H1 (cell line): ENCODE results near the gene CHTF18. TPM values are rescaled to one million over a fixed set of nuclear protein-coding genes. Genes with fewer than 3 reads are reported as not detected.

Experiments
- CTCF ChIA-PET: fragments of 300-600 bp; sonication (Branson Sonifier 250); formaldehyde crosslinking; loops from one replicate; lab custom pipeline; 2021; ENCODE audit not compliant: partially characterized antibody; lab: Charles Lee
- POLR2A ChIA-PET: fragments of 300-600 bp; sonication (Branson Sonifier 250); formaldehyde crosslinking; loops from one replicate; lab custom pipeline; 2021; ENCODE audit warnings: inconsistent platforms; ENCODE audit not compliant: partially characterized antibody; lab: Charles Lee
- DNase-seq, 2 experiments: peaks; one replicate each; pipeline versions ENCODE4 v3.0.0 to v3.0.0-alpha.2; 2010 to 2022; ENCODE audit warnings: low spot score in 2 of 2, low read depth in 1 of 2, mixed read lengths in 1 of 2
- FAIRE-seq: peaks from 2 replicates; lab custom pipeline; 2011; peaks lifted over from hg19 to GRCh38; lab: Jason Lieb, UNC
- H2AFZ ChIP-seq: 2 replicates; pipeline ENCODE4 v1.8.1; 2012; ENCODE audit warnings: low read length, inconsistent platforms
- H2AK5ac ChIP-seq: 2 replicates; pipeline ENCODE4 v1.6.1; 2013; ENCODE audit warnings: low read depth, low read length
- H2BK120ac ChIP-seq: replicated peaks from 2 replicates; pipeline ENCODE3; 2013; ENCODE audit warnings: low read depth, low read length, inconsistent platforms
- H2BK12ac ChIP-seq: 2 replicates; pipeline ENCODE4 v1.6.1; 2013; ENCODE audit warnings: low read depth, low read length
- H2BK15ac ChIP-seq: 2 replicates; pipeline ENCODE4 v1.6.1; 2013; ENCODE audit warnings: low read length
- H2BK20ac ChIP-seq: 2 replicates; pipeline ENCODE4 v1.6.1; 2013; ENCODE audit warnings: low read length
- H2BK5ac ChIP-seq: 2 replicates; pipeline ENCODE4 v1.6.1; 2013; ENCODE audit warnings: low read depth, low read length
- H3K14ac ChIP-seq: 2 replicates; pipeline ENCODE4 v1.6.1; 2013; ENCODE audit warnings: inconsistent platforms; ENCODE audit not compliant: insufficient read length
- H3K18ac ChIP-seq: 2 replicates; pipeline ENCODE4 v1.6.1; 2013; ENCODE audit warnings: low read length; ENCODE audit errors: extremely low read depth
- H3K23ac ChIP-seq: 2 replicates; pipeline ENCODE4 v1.6.1; 2013; ENCODE audit warnings: inconsistent platforms; ENCODE audit not compliant: insufficient read length
- H3K23me2 ChIP-seq: 2 replicates; pipeline ENCODE4 v1.6.1; 2013; ENCODE audit warnings: low read depth, low read length
- H3K27ac ChIP-seq: 2 replicates; pipeline ENCODE4 v1.6.1; 2011; ENCODE audit warnings: low read depth, low read length, inconsistent platforms
- H3K27me3 ChIP-seq, 4 experiments: replicated peaks in 1 of 4; 1 replicate in 1 of 4; 2 replicates in 3 of 4; pipeline versions ENCODE4 v1.6.1 to v1.8.1; 2011 to 2013; ENCODE audit warnings: low read length in 3 of 4, mild to moderate bottlenecking in 3 of 4, inconsistent platforms in 2 of 4, mixed read lengths in 2 of 4, moderate library complexity in 1 of 4; ENCODE audit not compliant: control insufficient read depth in 3 of 4, insufficient read depth in 3 of 4; ENCODE audit errors: extremely low read depth in 1 of 4
- H3K36me3 ChIP-seq, 4 experiments: 2 replicates each; pipeline versions ENCODE4 v1.6.1 to v1.8.1; 2011 to 2013; ENCODE audit warnings: mild to moderate bottlenecking in 4 of 4, low read length in 3 of 4, moderate library complexity in 2 of 4, control low read depth in 1 of 4, inconsistent platforms in 1 of 4; ENCODE audit not compliant: insufficient read depth in 4 of 4, control insufficient read depth in 2 of 4
- H3K4ac ChIP-seq: replicated peaks from 2 replicates; pipeline ENCODE3; 2013; ENCODE audit warnings: low read length, low read depth, mixed read lengths, inconsistent platforms; ENCODE audit not compliant: insufficient read length
- H3K4me1 ChIP-seq, 4 experiments: replicated peaks in 1 of 4; 1 replicate in 1 of 4; 2 replicates in 3 of 4; pipeline versions ENCODE4 v1.6.1 to v1.8.1; 2011 to 2013; ENCODE audit warnings: low read length in 3 of 4, inconsistent platforms in 2 of 4, mixed read lengths in 1 of 4; ENCODE audit not compliant: insufficient read depth in 4 of 4, control insufficient read depth in 3 of 4
- H3K4me2 ChIP-seq, 2 experiments: 2 replicates each; pipeline versions ENCODE4 v1.6.1 to v1.8.1; 2011 to 2013; ENCODE audit warnings: low read depth in 2 of 2, low read length in 2 of 2, control low read depth in 1 of 2, inconsistent platforms in 1 of 2, mild to moderate bottlenecking in 1 of 2; ENCODE audit not compliant: insufficient read depth in 1 of 2
- H3K4me3 ChIP-seq, 4 experiments: fragments of 200-600, 300-600 bp in 1 of 4; sonication (generic), shearing (Covaris generic), sonication (Bioruptor Twin) in 1 of 4; 2 replicates each; pipeline versions ENCODE4 v1.5.1 to v1.8.1; 2011 to 2016; ENCODE audit warnings: low read length in 4 of 4, low read depth in 3 of 4, control low read depth in 2 of 4, inconsistent platforms in 2 of 4, mild to moderate bottlenecking in 2 of 4, mixed read lengths in 1 of 4, moderate library complexity in 1 of 4; ENCODE audit not compliant: insufficient read depth in 2 of 4; ENCODE audit errors: extremely low read depth in 1 of 4
- H3K56ac ChIP-seq: replicated peaks from 2 replicates; pipeline ENCODE3; 2013; ENCODE audit warnings: low read depth, mild to moderate bottlenecking, mixed read lengths, low read length, inconsistent platforms; ENCODE audit not compliant: insufficient read length
- H3K79me1 ChIP-seq: 2 replicates; pipeline ENCODE4 v1.6.1; 2013; ENCODE audit warnings: low read depth, low read length, control low read depth
- H3K79me2 ChIP-seq, 2 experiments: 2 replicates each; pipeline versions ENCODE4 v1.6.1 to v1.8.1; 2012 to 2013; ENCODE audit warnings: low read length in 2 of 2, mild to moderate bottlenecking in 2 of 2, inconsistent platforms in 1 of 2; ENCODE audit not compliant: insufficient read depth in 2 of 2, control insufficient read depth in 1 of 2
- H3K9ac ChIP-seq, 4 experiments: replicated peaks in 1 of 4; 1 replicate in 1 of 4; 2 replicates in 3 of 4; pipeline versions ENCODE4 v1.6.1 to v1.8.1; 2011 to 2013; ENCODE audit warnings: low read depth in 3 of 4, low read length in 3 of 4, control low read depth in 2 of 4, mild to moderate bottlenecking in 2 of 4, moderate library complexity in 2 of 4, inconsistent platforms in 1 of 4; ENCODE audit errors: extremely low read depth in 1 of 4
- H3K9me3 ChIP-seq, 2 experiments: 2 replicates each; pipeline versions ENCODE4 v1.6.1 to v1.8.1; 2012 to 2013; ENCODE audit warnings: mild to moderate bottlenecking in 2 of 2, moderate library complexity in 2 of 2, control low read depth in 1 of 2, inconsistent platforms in 1 of 2, low read depth in 1 of 2, low read length in 1 of 2, mixed read lengths in 1 of 2; ENCODE audit not compliant: insufficient read depth in 2 of 2
- H4K20me1 ChIP-seq, 2 experiments: replicated peaks in 1 of 2; 2 replicates each; pipeline versions ENCODE3 to v1.8.1; 2011 to 2013; ENCODE audit warnings: inconsistent platforms in 2 of 2, low read length in 2 of 2, mild to moderate bottlenecking in 1 of 2; ENCODE audit not compliant: insufficient read depth in 2 of 2, control insufficient read depth in 1 of 2
- H4K5ac ChIP-seq: 2 replicates; pipeline ENCODE4 v1.6.1; 2013; ENCODE audit warnings: low read length, low read depth, mixed read lengths, inconsistent platforms; ENCODE audit not compliant: insufficient read length
- H4K8ac ChIP-seq: 2 replicates; pipeline ENCODE4 v1.8.0; 2013; ENCODE audit warnings: mild to moderate bottlenecking, moderate library complexity, low read length, inconsistent platforms; ENCODE audit not compliant: insufficient read depth; ENCODE audit errors: extremely low read depth
- H4K91ac ChIP-seq: replicated peaks from 2 replicates; pipeline ENCODE3; 2013; ENCODE audit warnings: low read length, mixed read lengths, inconsistent platforms; ENCODE audit not compliant: insufficient read length
- CHD2 ChIP-seq: IDR thresholded peaks from 2 replicates; pipeline ENCODE4 v1.6.1; 2012; ENCODE audit warnings: low read length, improper control_type of control experiment
- CTBP2 ChIP-seq: IDR thresholded peaks from 2 replicates; pipeline ENCODE4 v1.7.0; 2011; ENCODE audit warnings: borderline replicate concordance, mild to moderate bottlenecking, moderate library complexity, mixed read lengths, low read length; ENCODE audit not compliant: insufficient read depth, insufficient read length
- EGR1 ChIP-seq: IDR thresholded peaks from 2 replicates; pipeline ENCODE4 v1.6.1; 2011; ENCODE audit warnings: low read depth, low read length, borderline replicate concordance
- FOSL1 ChIP-seq: IDR thresholded peaks from 2 replicates; pipeline ENCODE4 v1.6.1; 2011; ENCODE audit warnings: mild to moderate bottlenecking, low read depth, low read length, moderate library complexity; ENCODE audit not compliant: insufficient read depth
- HDAC6 ChIP-seq: IDR thresholded peaks from one replicate; pipeline ENCODE4 v1.7.1; 2012; ENCODE audit warnings: low read depth, mild to moderate bottlenecking, inconsistent platforms, low read length, moderate library complexity
- MAFK ChIP-seq: IDR thresholded peaks from 2 replicates; pipeline ENCODE4 v1.6.1; 2012; ENCODE audit warnings: low read depth, mild to moderate bottlenecking, improper control_type of control experiment, low read length
- POLR2AphosphoS5 ChIP-seq: IDR thresholded peaks from 2 replicates; pipeline ENCODE4 v1.6.1; 2011; ENCODE audit warnings: low read depth, low read length
- RNF2 ChIP-seq: fragments of 200-900, 300-1000 bp; sonication (generic); IDR thresholded peaks from 2 replicates; pipeline ENCODE4 v1.7.1; 2016; ENCODE audit warnings: borderline replicate concordance, low read depth, mild to moderate bottlenecking, antibody characterized with exemption, low read length; ENCODE audit not compliant: poor library complexity, severe bottlenecking; ENCODE audit errors: missing control alignments
- SAP30 ChIP-seq: fragments of 300-600 bp; sonication (generic); IDR thresholded peaks from 2 replicates; pipeline ENCODE4 v1.7.1; 2012; ENCODE audit warnings: low read length, moderate library complexity, mild to moderate bottlenecking, inconsistent platforms; ENCODE audit not compliant: insufficient read depth, insufficient replicate concordance
- SIRT6 ChIP-seq: IDR thresholded peaks from one replicate; pipeline ENCODE4 v1.7.1; 2012; ENCODE audit warnings: low read length, inconsistent platforms
- SIX5 ChIP-seq: IDR thresholded peaks from 2 replicates; pipeline ENCODE4 v1.6.1; 2011; ENCODE audit warnings: mild to moderate bottlenecking, low read depth, low read length
- SUZ12 ChIP-seq: fragments of 200-600 bp; sonication (generic); IDR thresholded peaks from 2 replicates; pipeline ENCODE4 v1.6.1; 2012; ENCODE audit warnings: mild to moderate bottlenecking, inconsistent platforms, low read length, moderate library complexity, mixed read lengths
- TEAD4 ChIP-seq: IDR thresholded peaks from 2 replicates; pipeline ENCODE4 v1.6.1; 2012; ENCODE audit warnings: low read depth, low read length, inconsistent platforms, mixed read lengths
- YY1 ChIP-seq: IDR thresholded peaks from 2 replicates; pipeline ENCODE4 v1.6.1; 2011; ENCODE audit warnings: low read depth, mild to moderate bottlenecking, low read length
- WGBS, 2 experiments: shearing (Covaris generic) in 1 of 2; methylation state at CpG; one replicate each; pipeline versions ENCODE4 v1.1.6 to v1.1.7; 2013 to 2015; ENCODE audit warnings: low lambda C conversion rate in 2 of 2, mixed read lengths in 2 of 2, inconsistent platforms in 1 of 2, low coverage in 1 of 2, missing lambda C conversion rate in 1 of 2; ENCODE audit not compliant: insufficient replicate concordance in 2 of 2, insufficient coverage in 1 of 2, insufficient read length in 1 of 2; ENCODE audit errors: extremely low coverage in 1 of 2, missing lambda C conversion rate in 1 of 2; 5-methylcytosine and 5-hydroxymethylcytosine counted together
- polyA plus RNA-seq, 7 experiments: library from polyadenylated mRNA; depleted of rRNA in 3 of 7; stranded (reverse) in 5 of 7; unstranded in 2 of 7; fragments of >200 nt in 5 of 7; fragments of 200-250 nt in 2 of 7; gene quantifications; 1 replicate in 5 of 7; 2 replicates in 1 of 7; 4 replicates in 1 of 7; pipeline versions ENCODE4 v1.2.1 to v1.2.3, GENCODE V29; 2011 to 2013; ENCODE audit warnings: missing spikeins in 2 of 7, mixed read lengths in 2 of 7
- total RNA-seq: library from RNA; stranded (reverse); fragmentation: NEBNext Ultra II Directional; extraction: Animal tissue kit (Norgen Biotek cat#: 25700); gene quantifications from 2 replicates; pipeline ENCODE4 v1.2.1, GENCODE V29; 2021

CHTF18 gene
- total and polyA plus RNA-seq, 2 of the 8 experiments (the other 6 are each of a cell fraction or from before 2014, with no cell fraction given): 75.3 to 104 TPM

DNA sequence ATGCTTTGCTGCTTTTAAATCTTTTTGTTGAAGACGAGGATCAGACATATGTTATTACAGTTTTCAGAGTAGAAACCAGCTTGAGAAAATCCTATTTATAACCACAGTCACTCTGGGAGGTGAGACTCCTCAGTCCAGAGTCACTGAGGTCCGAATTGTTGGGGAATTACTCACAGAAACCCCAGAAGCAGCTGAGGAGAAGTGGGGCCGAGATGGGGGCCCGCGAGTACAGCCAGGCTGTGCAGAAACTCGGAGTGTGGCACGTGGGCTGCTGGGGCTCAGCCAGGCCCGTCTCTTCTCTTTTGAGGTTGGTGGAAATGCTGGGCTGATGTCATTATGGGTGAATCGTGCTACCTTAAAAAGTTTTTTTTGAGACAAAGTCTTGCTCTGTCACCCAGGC is 26.6 kb downstream of the CHTF18 start:
- WGBS, 2 experiments: 93% methylated on average over 9 of the region's 9 CpGs; no CpG with 5 or more reads in 1 of the 2 experiments
- CTCF ChIA-PET: interaction anchor here (0.6 to 1.7 kb wide), 4 partner anchors 14 to 280 kb away, joined by 3 to 8 read pairs (median 4); no protein-coding TSS in a partner anchor

More for the DNA sequence above, 26.6 kb downstream of the CHTF18 start:
- TF ChIP-seq SUZ12 (no peak), RNF2 (no peak), TEAD4 (no peak), SAP30 (no peak), SIRT6 (no peak), SIX5 (no peak), CHD2 (no peak), MAFK (no peak), EGR1 (no peak), FOSL1 (no peak), CTBP2 (no peak), HDAC6 (no peak), YY1 (no peak), POLR2AphosphoS5 (no peak)
- TF ChIP-seq, all 59 proteins: peak for 0
- no peaks in the 10 kb centered on the region for H3K79me1 ChIP-seq
- H3K79me2 ChIP-seq: no peaks in the 10 kb centered on the region
- no peak overlapping the region for H3K56ac ChIP-seq
- no peak overlapping the region for H4K91ac ChIP-seq
- POLR2A ChIA-PET: interaction anchor here (1.3 kb wide), 1 partner anchor 12 kb away, joined by 3 read pairs; no protein-coding TSS in a partner anchor
- no peaks in the 10 kb centered on the region for H3K36me3 ChIP-seq
- peaks cover 0 to 2% (median 0%) of the 10 kb centered on the region in 4 experiments; a peak in 2 of 7 replicates for H3K4me1 ChIP-seq
- FAIRE-seq: no peak
- no peak overlapping the region for H3K23ac ChIP-seq
- no peaks in the 10 kb centered on the region; the same call in 1 of the 2 replicates for H3K23me2 ChIP-seq
- no peak overlapping the region for H2AK5ac ChIP-seq
- no peak overlapping the region for H4K5ac ChIP-seq
- H4K8ac ChIP-seq: no peak overlapping the region
- H2BK120ac ChIP-seq: no peak overlapping the region
- H3K27me3 ChIP-seq: peaks cover 0 to 6% (median 4%) of the 10 kb centered on the region in 4 experiments; a peak in 5 of 7 replicates
- H3K9ac ChIP-seq: no peak overlapping the region
- no peak for DNase-seq
- H3K27ac ChIP-seq: no peak overlapping the region
- no peak overlapping the region for H3K14ac ChIP-seq
- no peak overlapping the region for H3K18ac ChIP-seq
- no peak overlapping the region for H3K4me3 ChIP-seq
- H2BK20ac ChIP-seq: no peak overlapping the region
- H2BK5ac ChIP-seq: no peak overlapping the region
- H2BK15ac ChIP-seq: no peak overlapping the region
- no peak overlapping the region for H3K4me2 ChIP-seq
- no peak overlapping the region for H2AFZ ChIP-seq
- H4K20me1 ChIP-seq: peaks cover 0 to 7% of the 10 kb centered on the region in 2 experiments
- peaks cover 4 to 14% of the 10 kb centered on the region in 2 experiments; a peak in 3 of 4 replicates for H3K9me3 ChIP-seq
- no peak overlapping the region for H2BK12ac ChIP-seq
- no peak overlapping the region for H3K4ac ChIP-seq
